Stimulated activated CD4-positive, alpha-beta T cell treated with anti-CD3 and anti-CD28 coated beads, Interleukin-1b, Interleukin-23, amount 100 ng/mL, for 24 hours (primary cell): ENCODE data around the gene TSPOAP1.

ENCODE experiments used
- DNase-seq, 4 experiments: peaks; one replicate each; pipeline ENCODE4 v3.0.0-alpha.2; 2020; ENCODE audit warnings: low read depth in 4 of 4, low spot score in 1 of 4

The TSPOAP1 gene

DNA sequence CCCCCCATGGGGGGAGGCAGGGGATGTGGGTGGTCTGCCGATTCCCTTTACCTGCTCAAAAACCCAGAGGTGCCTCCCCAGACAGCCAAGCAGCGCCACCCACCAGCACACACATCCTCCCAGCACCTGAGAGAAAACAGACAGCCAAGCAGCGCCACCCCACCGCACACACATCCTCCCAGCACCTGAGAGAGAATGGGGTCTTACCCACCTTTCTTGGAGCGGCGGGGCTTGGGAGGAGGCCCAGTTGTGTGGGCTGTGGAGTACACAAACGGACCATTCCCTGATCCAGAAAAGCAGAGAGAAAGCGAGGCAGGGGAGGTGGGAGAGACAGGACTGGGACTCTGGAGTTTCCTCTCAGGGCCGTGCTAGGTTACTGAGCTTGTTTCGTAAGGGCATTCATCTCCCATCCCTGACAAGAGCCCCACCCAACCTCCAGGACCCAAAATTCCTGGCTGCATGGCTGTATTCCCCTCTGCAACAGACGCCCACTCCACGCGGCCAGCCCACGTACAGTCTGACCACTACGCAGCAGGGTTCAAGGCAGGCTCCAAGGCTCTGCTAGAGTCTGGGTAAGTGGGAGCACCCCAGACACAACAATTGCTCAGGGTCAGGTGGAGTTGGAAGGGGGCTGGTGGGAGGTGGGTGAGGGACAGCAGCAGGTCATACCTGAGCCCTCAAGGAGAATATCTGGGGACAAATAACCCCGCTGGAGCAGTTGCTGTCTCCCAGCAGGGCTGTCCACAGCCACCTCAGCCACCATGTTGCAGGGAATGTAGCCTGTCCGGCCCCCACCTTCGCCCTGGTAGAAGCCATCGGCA, 22.3 kb downstream of the TSPOAP1 start:
- DNase-seq: no peak

DNA sequence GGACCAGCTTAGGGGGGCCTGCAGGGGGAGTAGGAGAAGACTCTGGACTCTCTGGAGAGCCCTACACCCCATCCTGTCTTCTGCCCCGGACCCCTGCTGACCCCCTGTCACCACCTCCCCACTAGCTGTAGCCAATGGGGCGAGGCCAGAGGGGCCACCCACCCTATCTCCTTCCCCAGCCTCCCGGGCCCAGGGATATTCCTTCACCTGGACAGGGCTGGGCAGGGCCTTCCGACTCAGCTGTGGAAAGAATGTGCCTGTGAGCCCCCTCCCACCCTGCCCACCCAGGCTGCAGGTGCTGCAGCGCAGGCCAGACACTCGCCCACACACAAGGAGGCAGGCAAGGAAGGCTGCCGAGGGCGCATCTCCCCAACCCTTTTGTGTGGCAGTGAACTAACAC, 23.0 kb downstream of the TSPOAP1 start:
- DNase-seq: no peak

DNA sequence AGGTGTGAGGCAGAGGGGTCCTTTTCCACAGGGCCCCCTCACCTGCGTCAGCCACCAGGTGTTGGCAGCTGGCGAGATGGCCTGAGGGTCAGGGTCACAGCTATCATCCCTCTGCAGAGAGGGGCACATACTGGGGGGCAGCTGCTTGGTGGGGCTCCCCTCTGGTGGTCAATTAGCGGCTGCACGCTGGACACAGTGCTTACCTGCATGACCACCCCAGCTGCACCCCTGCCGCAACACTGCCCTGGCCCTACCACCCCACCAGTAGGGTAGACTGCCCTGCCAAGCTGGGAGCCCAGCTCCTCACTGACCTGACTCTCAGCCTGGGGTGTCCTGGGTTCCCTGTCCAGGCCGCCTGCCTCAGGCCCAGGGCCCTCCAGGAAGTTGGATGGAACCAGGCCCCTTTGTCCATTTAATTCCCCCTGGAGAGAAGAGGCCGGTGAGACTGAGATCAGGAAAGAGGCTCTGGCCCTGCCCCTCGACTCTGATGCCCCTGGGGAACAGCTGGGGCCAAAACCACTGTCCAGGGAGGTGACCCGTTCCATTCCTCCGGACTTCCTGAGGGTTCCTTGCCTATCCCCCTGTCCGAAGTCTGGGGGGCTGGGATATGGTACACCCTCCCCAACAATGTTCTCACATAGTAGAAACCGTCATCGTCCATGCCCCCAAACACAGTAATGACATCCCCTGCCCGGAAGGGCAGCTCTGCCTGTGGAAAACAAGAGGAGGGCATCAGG, 23.7 kb downstream of the TSPOAP1 start:
- no peak for DNase-seq

DNA sequence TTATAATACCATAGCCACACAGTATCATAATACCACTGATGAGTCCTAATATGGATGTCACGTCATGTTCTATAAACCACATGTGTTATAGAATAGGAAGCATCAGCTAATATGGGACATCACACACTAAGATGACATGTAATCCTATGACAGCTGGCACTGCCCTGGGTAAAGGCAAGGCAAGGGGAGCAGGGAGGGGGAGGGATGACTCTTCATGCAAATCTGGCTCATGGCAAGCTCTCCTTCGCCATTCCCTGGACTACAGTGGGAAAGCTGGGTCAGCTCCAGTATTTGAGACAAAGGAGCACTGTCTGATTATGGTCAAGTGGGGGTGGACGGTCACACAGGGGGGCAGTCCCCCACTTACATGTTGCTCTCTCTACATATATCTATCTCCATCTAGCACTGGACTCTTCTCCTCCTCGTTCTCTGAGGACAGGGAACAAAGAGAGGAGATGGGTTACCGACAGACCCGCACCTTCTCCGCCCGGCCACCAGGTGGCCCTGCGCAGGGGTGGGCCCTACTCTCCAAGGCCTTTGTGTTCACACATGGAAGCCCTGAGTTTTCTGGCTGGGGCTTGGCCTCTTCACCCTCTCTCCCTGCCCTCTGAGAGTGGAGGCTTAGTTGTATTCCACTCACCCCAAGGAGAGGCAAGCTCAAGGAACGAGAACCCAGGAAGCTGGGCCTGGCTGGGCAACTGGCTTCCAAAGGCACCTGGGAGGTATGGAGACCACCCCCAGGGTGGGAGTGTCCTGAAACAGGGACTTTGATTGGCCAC, 24.4 kb downstream of the TSPOAP1 start:
- DNase-seq: peak in 3 of 4 experiments; percentile 39 to 49 (median 45)

DNA sequence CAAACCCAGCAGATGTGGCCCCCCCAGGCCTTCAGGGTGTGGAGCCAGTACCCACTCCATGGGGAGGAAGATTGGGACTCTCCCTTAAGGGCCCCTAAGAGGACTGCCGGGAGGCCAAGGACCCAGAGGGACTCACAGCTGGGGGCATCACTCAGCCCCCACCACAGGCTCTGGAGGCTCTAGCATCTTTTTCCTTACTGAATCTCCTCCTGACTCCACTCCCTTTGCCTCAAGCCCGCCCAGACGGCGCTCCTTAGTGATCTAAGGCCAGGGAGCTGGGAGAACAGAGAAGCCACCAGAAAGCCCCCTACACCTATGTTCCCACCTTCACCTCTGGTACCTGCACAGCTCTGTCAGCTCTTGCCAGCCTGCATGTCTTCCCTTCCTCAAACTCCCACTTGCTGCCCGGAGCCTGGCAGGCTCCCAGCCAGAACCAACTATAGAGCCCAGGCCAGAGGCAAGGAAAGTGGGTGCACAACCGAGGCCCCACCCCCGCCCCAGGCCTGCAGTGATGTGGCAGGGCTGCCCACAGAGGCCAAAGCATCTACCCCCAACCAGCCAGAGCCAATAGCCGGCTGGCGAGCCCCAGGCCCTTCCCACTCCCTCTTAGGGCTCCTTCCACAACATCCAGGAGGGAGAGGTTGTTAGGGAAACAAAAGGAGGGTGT, 25.5 kb downstream of the TSPOAP1 start:
- no peak for DNase-seq

DNA sequence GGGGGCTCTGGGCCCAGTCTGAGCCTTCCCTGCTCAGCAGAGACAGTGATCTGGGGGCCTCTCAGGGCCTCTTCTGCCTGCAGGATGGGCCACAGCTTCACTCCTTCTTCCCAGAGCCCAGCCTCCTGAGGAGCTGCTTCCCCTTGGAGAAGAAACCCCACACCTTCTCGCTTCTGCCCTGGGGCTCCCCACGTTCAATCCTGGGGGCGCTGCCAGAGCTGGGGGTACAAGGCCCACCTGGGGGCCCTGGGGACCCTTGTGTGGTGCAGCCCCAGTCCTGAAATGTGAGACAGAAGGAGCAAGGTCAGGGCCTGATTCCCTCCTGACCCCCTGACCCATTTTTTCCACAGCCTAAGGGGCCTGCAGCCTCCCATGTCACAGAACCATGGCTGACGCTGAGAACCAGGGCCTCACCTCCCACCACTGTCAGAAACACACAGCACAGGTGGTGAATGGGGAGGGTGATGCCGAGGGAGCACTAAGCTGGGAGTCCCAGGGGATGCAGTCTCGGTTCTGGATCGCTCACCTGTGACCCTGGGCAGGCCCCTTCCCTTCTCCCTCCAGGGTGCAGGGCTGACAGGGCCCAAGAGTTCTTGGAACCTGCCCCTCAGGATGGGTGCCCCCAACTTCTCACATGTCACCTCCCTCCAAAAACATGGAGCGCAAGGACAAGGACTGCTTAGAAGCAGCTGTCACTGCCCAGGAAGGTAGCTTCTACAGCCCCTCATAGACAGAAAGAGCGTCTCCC, 26.2 kb downstream of the TSPOAP1 start:
- DNase-seq: no peak

DNA sequence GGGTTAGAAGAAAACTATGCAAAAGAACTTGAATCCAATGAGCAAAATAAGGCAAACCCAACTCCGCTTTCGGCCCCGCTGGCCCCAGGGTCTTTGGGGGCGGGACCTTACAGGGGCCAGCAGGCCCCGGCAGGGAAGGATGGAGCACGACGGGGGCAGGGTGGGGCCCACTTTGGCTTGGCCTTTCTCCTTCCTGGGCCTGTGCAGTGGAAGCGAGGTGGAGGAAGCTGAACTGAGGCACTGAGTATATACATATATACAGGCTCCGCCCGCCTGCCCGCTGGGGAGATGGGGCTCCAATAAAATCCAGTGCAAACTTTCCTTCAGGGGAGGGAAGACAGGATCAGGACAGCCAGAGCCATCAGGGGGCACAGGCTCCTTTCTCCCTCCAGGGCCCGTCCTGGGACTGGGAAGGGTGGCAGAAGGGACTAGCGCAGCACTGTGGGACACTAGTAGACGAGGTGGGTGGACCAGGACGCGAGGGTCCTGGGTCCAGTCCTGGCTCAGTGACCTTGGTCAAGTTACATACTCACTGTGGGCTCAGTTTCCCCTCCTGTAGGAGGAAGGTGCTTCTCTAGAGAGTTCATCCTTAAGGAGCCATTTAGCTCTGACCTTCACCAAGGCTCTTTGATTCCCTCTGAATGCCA, 27.0 kb downstream of the TSPOAP1 start:
- DNase-seq: no peak

DNA sequence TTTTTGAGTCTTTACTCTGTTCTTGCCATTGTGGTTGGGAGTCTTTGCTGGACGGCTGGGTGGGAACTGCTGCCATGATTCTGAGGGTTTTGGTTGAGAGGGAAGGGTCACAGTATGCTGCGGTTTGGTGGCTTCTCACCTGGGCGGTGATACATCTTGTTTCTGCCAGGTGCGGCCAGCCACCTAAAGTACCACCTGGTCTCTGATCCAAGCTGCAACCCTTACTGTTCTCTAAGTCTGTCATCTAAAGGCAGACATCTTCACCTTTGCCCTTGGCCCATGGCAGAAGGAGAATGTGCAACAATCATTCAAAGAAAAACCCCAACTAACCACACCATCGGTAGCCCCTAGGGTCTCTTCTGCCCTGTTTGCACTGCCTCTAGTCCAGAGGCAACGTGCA, 28.3 kb downstream of the TSPOAP1 start:
- DNase-seq: no peak

DNA sequence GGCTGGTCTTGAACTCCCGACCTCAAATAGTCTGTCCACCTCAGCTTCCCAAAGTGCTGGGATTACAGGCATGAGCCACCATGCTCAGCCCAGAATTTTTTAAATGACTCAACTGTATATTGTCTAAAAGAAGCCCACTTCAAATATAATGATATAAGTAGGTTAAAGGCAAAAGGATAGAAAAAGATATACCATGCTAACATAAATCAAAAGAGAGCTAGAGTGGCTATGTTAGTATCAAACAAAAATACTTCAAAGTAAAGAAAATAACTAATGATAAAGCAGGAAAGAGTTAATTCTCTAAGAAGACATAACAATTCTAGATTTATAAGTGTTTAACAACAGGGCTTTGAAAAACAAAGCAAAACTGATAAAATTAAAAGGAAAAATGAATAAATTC, 34.6 kb downstream of the TSPOAP1 start:
- no peak for DNase-seq

DNA sequence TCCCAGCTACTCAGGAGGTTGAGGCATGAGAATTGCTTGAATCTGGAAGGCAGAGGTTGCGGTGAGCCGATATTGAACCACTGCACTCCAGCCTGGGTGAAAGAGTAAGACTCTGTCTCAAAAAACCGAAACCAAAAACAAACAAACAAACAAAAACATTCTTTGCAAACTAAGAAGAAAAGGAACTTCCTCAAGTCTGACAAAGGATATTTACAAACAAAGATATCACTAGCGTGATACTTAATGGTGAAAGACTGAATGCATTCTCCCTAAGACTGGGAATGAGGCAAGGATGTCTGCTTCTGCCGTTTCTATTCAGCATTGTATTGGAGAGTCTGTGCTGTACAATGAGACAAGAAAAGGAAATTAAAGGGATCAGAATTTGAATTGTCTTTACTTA, 37.3 kb downstream of the TSPOAP1 start:
- no peak for DNase-seq

DNA sequence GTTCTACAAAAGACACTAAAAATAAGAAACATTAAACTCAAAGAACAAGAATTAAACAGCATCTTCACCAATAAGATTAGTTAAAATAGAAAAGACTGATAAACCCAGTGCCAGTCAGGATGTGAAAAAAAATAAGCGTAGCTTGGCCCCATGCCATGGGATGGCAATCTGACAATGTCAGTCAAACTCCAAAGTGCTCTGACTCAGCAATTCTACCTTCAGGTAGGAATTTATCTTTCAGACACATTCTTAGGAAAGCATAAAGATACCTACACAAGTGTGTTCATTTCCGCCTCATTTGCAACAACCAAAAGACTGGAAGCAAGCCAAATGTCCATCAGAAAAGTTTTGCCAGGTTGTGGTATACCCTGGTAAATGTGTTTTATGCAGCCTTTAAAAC, 38.7 kb downstream of the TSPOAP1 start:
- no peak for DNase-seq

DNA sequence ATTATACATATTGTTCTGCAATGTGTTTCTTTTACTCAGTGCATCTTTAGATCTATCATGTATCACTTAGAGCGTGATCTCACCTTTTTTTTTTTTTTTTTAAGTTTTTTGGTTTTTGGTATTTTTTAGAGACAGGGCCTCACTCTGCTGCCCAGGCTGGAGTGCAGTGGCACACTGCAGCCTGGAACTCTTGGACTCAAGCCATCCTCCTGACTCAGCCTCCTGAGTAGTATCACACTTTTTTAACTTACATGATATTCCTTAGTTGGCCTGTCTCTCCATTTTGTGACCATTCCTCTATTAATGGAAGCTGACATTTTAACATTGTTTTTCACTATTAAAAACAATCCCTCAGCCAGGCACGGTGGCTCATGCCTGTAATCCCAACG, 43.2 kb downstream of the TSPOAP1 start:
- DNase-seq: no peak

DNA sequence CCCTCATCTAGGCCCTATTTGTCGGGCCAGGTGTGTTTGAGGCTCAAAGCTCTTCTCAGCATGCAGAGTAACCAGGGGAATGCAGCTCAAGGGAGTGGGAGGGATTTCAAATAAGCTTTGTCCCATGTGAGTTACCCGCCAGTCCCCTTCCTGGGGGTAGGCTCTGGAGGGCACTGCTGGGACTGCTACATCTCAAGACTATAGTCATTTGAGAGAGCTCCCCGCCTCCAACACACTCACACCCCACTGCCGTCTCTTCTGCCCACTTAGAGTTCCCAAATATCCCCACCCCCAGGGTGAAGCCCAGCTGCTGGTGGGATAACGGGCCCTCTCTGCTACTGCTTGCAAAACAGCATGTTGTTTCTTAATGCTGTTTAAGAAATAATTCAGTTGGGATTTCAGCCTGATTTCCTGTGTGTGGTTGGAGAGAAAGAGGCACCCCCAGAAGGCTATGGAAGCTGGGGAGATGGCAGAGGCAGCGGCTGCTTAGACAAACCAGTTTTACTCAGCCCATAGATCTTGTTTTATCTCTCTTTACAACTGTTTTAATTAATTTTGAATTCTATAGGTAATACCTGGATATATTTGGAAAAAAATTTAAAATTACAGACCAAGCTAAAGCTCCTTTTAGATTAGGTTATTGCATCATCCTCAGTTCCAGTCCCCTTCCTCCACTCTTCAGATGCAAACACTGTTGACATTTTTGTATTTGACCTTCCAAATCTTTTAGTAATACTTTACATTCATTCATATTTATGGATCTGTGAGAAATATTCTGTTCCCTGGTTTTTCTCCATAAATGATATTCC, 43.8 kb downstream of the TSPOAP1 start:
- DNase-seq: no peak

DNA sequence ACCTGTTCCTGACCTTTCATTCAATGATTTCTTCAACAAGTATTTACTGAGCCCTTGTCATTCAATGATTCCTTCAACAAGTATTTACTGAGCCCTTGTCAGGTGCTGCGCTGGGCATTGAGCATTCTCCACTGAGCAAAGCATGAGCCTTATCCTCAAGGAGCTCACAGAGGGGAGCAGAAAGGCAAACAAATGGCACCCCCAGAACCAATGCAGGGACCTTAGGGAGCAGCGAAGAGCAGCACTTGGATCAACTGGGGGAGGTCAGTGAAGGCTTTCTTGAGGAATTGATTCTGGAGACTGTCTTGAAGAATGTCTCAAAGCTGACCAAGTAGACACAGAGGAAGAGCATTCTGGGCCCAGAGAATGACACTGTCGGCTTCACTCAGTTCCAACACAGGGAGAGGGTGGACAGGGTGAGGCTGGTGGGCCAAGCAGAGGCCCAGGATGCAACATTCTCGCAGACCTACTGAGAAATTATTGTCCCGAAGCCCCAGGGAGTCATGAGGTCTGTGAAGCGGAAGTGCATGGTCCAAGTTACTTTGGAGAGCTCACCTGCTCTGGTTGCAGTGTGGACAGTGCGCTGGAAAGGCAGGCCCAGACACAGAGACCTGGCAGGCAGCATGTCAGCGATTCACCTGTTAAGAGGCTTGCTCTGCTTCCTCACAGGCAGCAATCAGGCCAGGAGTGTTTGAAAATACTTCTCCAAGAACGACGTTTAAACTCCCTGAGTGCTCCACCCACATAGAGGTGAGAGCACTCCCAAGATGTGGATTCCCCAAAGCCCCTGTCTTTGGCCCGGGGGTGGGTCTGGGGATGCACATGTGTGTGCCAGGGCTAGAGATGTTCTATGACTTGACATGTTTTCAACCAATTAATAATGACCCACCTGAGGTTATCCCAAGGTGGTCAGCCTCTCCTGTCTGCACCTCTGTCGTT, 44.7 kb downstream of the TSPOAP1 start:
- DNase-seq: no peak

DNA sequence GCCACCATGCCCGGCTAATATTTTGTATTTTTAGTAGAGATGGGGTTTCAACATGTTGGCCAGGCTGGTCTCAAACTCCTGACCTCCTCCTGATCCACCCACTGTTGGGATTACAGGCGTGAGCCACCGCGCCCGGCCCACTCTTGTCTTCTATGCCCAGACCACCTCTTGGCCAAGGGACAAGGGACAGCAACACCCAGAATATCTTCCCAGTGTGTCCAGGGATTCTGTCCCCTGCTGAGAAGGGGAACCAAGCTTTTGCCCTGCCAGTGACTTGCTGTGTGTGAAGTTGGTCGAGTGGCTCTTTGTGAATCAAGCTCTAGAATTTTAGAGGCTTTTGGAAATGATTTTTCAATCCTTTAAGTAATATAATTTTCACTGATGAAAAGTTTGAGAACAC, 46.2 kb downstream of the TSPOAP1 start:
- DNase-seq: no peak

DNA sequence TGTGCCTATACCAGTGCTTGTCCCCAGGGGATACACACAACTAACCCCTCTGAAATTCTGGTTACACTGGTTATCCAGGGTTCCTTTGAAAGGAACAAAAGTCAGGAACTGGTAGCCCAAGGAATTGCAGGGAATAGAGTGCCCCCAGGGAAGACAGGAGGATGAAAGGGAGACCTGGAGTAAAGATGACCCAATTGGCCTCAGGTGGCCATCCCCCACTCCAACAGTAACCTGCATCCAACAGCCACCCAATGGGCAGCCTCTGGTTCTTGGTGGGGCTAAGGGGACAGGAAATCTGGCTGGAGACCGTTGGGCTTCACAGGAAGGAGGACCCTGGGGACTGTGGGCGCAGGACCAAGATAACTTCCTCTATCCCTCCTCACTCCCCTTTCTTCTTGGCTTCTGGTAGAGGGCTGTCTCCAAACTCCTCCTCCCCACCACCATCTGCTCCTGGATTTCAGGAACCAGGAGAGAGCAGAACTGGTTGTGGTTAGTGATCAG, 47.0 kb downstream of the TSPOAP1 start:
- no peak for DNase-seq

DNA sequence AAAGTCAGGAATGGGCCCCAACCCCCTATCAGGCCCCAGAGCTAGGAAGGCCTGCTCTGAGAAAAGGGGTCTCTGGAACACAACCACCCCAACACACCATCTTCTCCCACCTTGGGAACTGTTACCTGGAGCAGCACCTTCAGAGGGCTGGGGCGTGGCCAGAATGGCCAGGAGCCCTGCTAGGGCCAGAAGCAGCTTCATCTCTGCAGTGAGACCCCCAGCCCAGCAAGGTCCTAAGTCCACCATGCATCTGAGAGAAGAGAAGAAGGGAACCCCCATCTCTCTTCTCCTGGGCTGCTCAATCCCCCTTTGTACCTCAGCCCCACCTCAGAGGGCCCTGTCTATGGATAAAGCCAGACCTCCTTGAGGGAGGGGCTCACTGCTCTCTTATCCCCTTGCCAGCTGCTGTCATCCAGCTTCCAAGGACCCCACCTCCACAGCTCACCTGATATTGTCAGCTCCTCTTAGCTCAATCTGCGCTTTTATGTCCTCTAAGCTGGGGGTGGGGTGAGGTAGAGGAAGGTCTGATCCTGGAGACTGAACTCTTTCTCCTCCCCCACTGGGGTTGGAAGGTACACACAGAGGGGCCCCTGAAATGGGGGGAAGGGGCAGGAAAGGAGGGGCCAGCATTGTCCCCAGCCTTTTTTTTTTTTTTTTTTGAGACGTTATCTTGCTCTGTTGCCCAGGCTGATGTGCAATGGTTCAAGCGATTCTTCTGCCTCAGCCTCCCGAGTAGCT, 47.9 kb downstream of the TSPOAP1 start, which contains the start of gene MPO:
MPO (minus strand) TSS at position 456 of the 738 bp plus-strand sequence; CDS start at position 279, 177 bp downstream.
- DNase-seq: no peak
